Neural progenitor cell (in vitro differentiated cells): ENCODE measurements around the gene IL1RAPL1.

Experiments used
- CTCF ChIP-seq: fragments of 200-600 bp; sonication (generic); IDR thresholded peaks from 2 replicates; pipeline ENCODE4 v1.5.1; 2017; ENCODE audit warnings: antibody characterized with exemption, mild to moderate bottlenecking
- EZH2 ChIP-seq: fragments of 200-600 bp; sonication (generic); IDR thresholded peaks from 2 replicates; pipeline ENCODE4 v1.6.1; 2017; ENCODE audit warnings: antibody characterized with exemption, mild to moderate bottlenecking, moderate library complexity
- EZH2phosphoT487 ChIP-seq: fragments of 200-600 bp; sonication (generic); IDR thresholded peaks from 2 replicates; pipeline ENCODE4 v1.6.1; 2017; ENCODE audit warnings: antibody characterized with exemption

GRCh38 chrX:29581223-29581622 is 994.0 kb downstream of the IL1RAPL1 start:
- TF ChIP-seq CTCF (no peak), EZH2 (no peak), EZH2phosphoT487 (no peak)
